Liver (tissue), 3 donors: ENCODE data around the gene TGFB1I1.

ENCODE experiments used
- EGR1 ChIP-seq, 2 donors: IDR thresholded peaks; 2 replicates each; pipeline ENCODE4 v1.6.1; 2016 to 2018; ENCODE audit warnings: antibody characterized with exemption in 2 of 2, low read depth in 2 of 2
- GABPA ChIP-seq, 2 donors: IDR thresholded peaks in 1 of 2; conservative IDR thresholded peaks in 1 of 2; 2 replicates each; pipeline ENCODE4 v1.6.1; 2016; ENCODE audit warnings: antibody characterized with exemption in 2 of 2, mild to moderate bottlenecking in 1 of 2, moderate library complexity in 1 of 2
- HNF4G ChIP-seq: IDR thresholded peaks from 2 replicates; pipeline ENCODE4 v1.6.1; 2016; ENCODE audit warnings: antibody characterized with exemption
- NR2F2 ChIP-seq: IDR thresholded peaks from 2 replicates; pipeline ENCODE4 v1.6.1; 2016; ENCODE audit warnings: antibody characterized with exemption
- RAD21 ChIP-seq, 2 donors: IDR thresholded peaks; 2 replicates each; pipeline ENCODE4 v1.6.1; 2016; ENCODE audit warnings: antibody characterized with exemption in 2 of 2, mild to moderate bottlenecking in 2 of 2
- SP1 ChIP-seq: IDR thresholded peaks from 2 replicates; pipeline ENCODE4 v1.6.1; 2018; ENCODE audit warnings: antibody characterized with exemption, mild to moderate bottlenecking
- TAF1 ChIP-seq: conservative IDR thresholded peaks from 2 replicates; pipeline ENCODE4 v1.6.1; 2016; ENCODE audit warnings: antibody characterized with exemption, mild to moderate bottlenecking
- TF ChIP-seq, protein P1 (sequence below): fragments of 150-350 bp; IDR thresholded peaks from 2 replicates; pipeline ENCODE4 v1.5.1; 2017; ENCODE audit warnings: improper control_type of control experiment, low read depth, low read length; ENCODE audit not compliant: missing input control
- TF ChIP-seq, protein P2 (sequence below): IDR thresholded peaks from 2 replicates; pipeline ENCODE4 v1.6.1; 2016; ENCODE audit warnings: antibody characterized with exemption
- TF ChIP-seq, protein P3 (sequence below): IDR thresholded peaks from 2 replicates; pipeline ENCODE4 v1.6.1; 2016; ENCODE audit warnings: antibody characterized with exemption
- TF ChIP-seq, protein P4 (sequence below): IDR thresholded peaks from 2 replicates; pipeline ENCODE4 v1.6.1; 2016; ENCODE audit warnings: antibody characterized with exemption, mild to moderate bottlenecking
- donor health status: healthy.
- donor health status: healthy.

DNA sequence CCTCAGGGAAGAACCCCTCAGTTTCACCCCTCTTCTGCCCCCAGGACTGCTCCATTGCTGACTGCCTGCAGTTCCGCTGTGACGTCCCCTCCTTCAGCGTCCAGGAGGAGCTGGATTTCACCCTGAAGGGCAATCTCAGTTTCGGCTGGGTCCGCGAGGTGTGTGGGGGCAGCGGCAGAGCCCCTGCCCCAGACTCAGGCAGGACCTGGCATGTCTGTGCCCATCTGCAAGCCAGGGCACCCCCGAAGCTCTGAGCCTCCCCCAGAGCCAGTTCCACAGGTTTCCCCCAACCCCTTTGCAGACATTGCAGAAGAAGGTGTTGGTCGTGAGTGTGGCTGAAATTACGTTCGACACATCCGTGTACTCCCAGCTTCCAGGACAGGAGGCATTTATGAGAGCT, 48.2 kb upstream of the TGFB1I1 start:
- TF ChIP-seq, protein P1, sequence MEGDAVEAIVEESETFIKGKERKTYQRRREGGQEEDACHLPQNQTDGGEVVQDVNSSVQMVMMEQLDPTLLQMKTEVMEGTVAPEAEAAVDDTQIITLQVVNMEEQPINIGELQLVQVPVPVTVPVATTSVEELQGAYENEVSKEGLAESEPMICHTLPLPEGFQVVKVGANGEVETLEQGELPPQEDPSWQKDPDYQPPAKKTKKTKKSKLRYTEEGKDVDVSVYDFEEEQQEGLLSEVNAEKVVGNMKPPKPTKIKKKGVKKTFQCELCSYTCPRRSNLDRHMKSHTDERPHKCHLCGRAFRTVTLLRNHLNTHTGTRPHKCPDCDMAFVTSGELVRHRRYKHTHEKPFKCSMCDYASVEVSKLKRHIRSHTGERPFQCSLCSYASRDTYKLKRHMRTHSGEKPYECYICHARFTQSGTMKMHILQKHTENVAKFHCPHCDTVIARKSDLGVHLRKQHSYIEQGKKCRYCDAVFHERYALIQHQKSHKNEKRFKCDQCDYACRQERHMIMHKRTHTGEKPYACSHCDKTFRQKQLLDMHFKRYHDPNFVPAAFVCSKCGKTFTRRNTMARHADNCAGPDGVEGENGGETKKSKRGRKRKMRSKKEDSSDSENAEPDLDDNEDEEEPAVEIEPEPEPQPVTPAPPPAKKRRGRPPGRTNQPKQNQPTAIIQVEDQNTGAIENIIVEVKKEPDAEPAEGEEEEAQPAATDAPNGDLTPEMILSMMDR = no peak
- TF ChIP-seq, protein P2, sequence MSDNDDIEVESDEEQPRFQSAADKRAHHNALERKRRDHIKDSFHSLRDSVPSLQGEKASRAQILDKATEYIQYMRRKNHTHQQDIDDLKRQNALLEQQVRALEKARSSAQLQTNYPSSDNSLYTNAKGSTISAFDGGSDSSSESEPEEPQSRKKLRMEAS = no peak
- TF ChIP-seq, protein P3, sequence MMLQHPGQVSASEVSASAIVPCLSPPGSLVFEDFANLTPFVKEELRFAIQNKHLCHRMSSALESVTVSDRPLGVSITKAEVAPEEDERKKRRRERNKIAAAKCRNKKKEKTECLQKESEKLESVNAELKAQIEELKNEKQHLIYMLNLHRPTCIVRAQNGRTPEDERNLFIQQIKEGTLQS = no peak
- TF ChIP-seq HNF4G (no peak), TAF1 (no peak), GABPA (IDR thresholded peaks at IDR 0.05 in 1 of 2, conservative IDR thresholded peaks at IDR 0.05 in 1 of 2) (no peak), RAD21 (IDR thresholded peaks at IDR 0.05) (no peak), NR2F2 (no peak), SP1 (no peak), EGR1 (IDR thresholded peaks at IDR 0.05; ENCODE audit: low read depth in 2 of 2) (no peak)
- TF ChIP-seq, protein P4, sequence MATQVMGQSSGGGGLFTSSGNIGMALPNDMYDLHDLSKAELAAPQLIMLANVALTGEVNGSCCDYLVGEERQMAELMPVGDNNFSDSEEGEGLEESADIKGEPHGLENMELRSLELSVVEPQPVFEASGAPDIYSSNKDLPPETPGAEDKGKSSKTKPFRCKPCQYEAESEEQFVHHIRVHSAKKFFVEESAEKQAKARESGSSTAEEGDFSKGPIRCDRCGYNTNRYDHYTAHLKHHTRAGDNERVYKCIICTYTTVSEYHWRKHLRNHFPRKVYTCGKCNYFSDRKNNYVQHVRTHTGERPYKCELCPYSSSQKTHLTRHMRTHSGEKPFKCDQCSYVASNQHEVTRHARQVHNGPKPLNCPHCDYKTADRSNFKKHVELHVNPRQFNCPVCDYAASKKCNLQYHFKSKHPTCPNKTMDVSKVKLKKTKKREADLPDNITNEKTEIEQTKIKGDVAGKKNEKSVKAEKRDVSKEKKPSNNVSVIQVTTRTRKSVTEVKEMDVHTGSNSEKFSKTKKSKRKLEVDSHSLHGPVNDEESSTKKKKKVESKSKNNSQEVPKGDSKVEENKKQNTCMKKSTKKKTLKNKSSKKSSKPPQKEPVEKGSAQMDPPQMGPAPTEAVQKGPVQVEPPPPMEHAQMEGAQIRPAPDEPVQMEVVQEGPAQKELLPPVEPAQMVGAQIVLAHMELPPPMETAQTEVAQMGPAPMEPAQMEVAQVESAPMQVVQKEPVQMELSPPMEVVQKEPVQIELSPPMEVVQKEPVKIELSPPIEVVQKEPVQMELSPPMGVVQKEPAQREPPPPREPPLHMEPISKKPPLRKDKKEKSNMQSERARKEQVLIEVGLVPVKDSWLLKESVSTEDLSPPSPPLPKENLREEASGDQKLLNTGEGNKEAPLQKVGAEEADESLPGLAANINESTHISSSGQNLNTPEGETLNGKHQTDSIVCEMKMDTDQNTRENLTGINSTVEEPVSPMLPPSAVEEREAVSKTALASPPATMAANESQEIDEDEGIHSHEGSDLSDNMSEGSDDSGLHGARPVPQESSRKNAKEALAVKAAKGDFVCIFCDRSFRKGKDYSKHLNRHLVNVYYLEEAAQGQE = no peak
